ENCODE measurements around the gene SP5.

DNA sequence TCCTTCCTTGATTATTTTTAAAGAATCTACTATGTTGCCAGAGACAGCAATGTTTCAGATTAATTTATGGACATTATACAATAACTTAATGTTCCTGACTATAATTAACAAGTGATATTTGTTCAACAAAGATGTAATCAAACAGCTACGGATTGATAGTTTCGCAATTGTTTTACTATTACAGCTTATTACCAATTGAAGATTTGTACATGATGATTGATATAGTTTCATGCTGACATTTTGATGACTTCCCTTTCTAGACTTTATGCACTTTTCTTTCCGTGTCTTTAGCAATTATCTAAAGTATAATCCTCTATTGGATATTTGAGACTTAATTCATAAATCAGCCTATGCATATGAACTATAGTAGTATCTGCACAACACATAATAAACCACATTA is 6.5 kb downstream of the SP5 start:
- TF ChIP-seq CTCF (IDR thresholded peaks at IDR 0.05; ENCODE audit: low read depth, low read length, missing input control), result no peak
- no peak for TF ChIP-seq RAD21 (IDR thresholded peaks at IDR 0.05)
- TF ChIP-seq RXRA (IDR thresholded peaks at IDR 0.05), result no peak

Data from liver (tissue), 3 donors.